Stimulated activated naive CD4-positive, alpha-beta T cell (primary cell): Measurements from ENCODE around the gene GRIK2.

Experiments
- DNase-seq, 6 experiments: peaks; one replicate each; lab custom pipeline; 2025; lab: John Stamatoyannopoulos, UW

GRIK2 gene

GRCh38 chr6:101779051-101779844 lies 385.7 kb downstream of the GRIK2 start:
- no peak for DNase-seq

DNA sequence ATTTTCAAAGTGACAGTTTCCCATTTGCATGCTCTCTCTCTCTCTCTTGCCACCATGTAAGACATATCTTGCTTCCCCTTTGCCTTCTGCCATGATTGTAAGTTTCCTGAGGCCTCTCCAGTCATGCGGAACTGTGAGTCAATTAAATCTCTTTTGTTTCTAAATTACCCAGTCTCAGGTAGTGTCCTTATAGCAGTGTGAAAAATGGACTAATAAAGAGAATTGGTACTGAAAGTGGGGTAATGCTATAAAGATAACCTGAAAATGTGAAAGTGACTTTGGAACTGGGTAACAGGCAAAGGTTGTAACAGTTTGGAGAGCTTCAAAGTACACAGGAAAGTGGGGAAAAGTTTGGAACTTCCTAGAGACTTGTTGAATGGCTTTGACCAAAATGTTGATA lies 389.8 kb downstream of the GRIK2 start:
- DNase-seq, result no peak

- DNase-seq, result no peak
Observed at GRCh38 chr6:101784094-101784493, 390.6 kb downstream of the GRIK2 start.

GRCh38 chr6:101799531-101799930 lies 406.0 kb downstream of the GRIK2 start:
- DNase-seq, result no peak

DNA sequence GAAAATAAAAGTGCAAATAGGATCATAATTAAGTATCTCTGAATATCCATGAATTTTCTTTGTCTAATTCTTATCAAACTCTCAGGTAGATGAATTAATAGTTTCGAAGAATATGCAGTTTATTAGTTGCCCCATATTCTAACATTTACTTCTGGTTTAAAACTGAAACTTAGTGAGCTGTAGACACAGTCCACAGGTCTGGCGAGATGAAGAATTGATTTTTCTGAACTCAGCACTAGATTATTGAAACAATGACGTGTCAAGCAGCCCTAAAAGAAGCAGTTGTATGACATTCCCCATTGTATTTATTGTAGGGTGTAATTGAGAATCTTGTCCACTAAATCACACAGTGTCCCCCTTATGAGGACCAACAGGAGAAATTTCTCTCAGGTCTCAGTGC lies 407.1 kb downstream of the GRIK2 start:
- DNase-seq, result no peak

GRCh38 chr6:101803136-101803535 lies 409.6 kb downstream of the GRIK2 start:
- DNase-seq, result no peak

GRCh38 chr6:101806241-101806640 lies 412.7 kb downstream of the GRIK2 start:
- DNase-seq, result no peak

- DNase-seq, result no peak
Observed at GRCh38 chr6:101811108-101811507, 417.6 kb downstream of the GRIK2 start.

- no peak for DNase-seq
Observed at GRCh38 chr6:101816716-101817115, 423.2 kb downstream of the GRIK2 start.

- no peak for DNase-seq
Observed at GRCh38 chr6:101818051-101818450, 424.5 kb downstream of the GRIK2 start.

- no peak for DNase-seq
Observed at GRCh38 chr6:101824551-101825345, 431.2 kb downstream of the GRIK2 start.

- no peak for DNase-seq
Observed at GRCh38 chr6:101826269-101826668, 432.8 kb downstream of the GRIK2 start.

- DNase-seq, result no peak
Observed at GRCh38 chr6:101826678-101827077, 433.2 kb downstream of the GRIK2 start.

DNA sequence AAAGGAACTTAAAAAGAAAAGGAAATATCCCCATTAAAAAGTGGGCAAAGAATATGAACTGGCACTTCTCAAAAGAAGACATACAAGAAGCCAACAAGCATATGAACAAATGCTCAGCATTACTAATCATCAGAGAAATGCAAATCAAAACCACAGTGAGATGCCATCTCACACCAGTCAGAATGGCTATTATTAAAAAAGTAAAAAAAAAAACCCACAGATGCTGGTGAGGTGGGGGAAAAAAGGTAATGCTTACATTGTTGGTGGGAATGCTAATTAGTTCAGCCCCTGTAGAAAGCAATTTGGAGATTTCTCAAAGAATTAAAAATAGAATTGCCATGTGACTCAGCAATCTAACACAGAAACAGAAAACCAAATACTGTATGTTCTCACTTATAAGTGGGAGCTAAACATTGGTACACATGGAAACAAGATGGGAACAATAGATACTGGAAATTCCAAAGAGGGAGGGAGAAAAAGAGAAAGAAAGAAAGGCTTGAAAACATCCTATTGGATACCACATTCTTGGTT lies 437.1 kb downstream of the GRIK2 start:
- DNase-seq, result no peak

GRCh38 chr6:101832371-101832770 lies 438.9 kb downstream of the GRIK2 start:
- no peak for DNase-seq

- no peak for DNase-seq
Observed at GRCh38 chr6:101840100-101840499, 446.6 kb downstream of the GRIK2 start.

DNA sequence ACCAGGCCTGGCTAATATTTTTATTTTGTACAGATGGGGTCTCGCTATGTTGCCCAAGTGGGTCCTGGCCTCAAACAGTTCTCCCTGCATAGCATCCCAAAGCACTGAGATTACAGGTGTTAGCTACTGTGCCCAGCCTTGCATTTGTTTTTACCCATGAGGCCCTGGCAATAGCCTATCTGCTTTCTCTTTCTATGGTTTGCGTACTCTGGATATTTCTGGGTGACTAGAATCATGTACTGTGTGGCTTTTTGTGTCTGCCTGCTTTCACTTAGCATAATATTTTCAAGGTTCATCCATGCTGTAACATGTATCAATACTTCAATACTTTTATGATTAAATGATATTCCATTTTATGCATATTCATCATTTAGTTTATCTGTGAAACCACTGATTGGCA lies 451.7 kb downstream of the GRIK2 start:
- no peak for DNase-seq

- no peak for DNase-seq
Observed at GRCh38 chr6:101845621-101846020, 452.1 kb downstream of the GRIK2 start.

GRCh38 chr6:101847690-101848089 lies 454.2 kb downstream of the GRIK2 start:
- DNase-seq, result no peak

- no peak for DNase-seq
Observed at GRCh38 chr6:101851911-101852310, 458.4 kb downstream of the GRIK2 start.

- no peak for DNase-seq
Observed at GRCh38 chr6:101853231-101854085, 459.9 kb downstream of the GRIK2 start.

- DNase-seq, result no peak
Observed at GRCh38 chr6:101876431-101876830, 482.9 kb downstream of the GRIK2 start.
